Muscle of arm (tissue), 12 donors: ENCODE measurements around the gene RGPD8. TPM values are rescaled to one million over a fixed set of nuclear protein-coding genes. Genes with fewer than 3 reads are reported as not detected.
"Not testable (repeated sequence)": the region's sequence is repeated elsewhere in the genome, so short reads cannot be mapped to it uniquely, and the experiment has no call there.

Experiments
- DNase-seq: peaks from one replicate; pipeline ENCODE4 v3.0.0-alpha.2; 2013
- polyA plus RNA-seq, 12 donors: library from polyadenylated mRNA; unstranded; fragments of 120-200 nt; gene quantifications; one replicate each; pipeline ENCODE4 v1.2.1, GENCODE V29; 2013; ENCODE audit not compliant: insufficient read length in 12 of 12

The RGPD8 gene
- polyA plus RNA-seq, 12 donors: 2.2 to 8.1 (median 3.5) TPM; not detected in 1

DNA sequence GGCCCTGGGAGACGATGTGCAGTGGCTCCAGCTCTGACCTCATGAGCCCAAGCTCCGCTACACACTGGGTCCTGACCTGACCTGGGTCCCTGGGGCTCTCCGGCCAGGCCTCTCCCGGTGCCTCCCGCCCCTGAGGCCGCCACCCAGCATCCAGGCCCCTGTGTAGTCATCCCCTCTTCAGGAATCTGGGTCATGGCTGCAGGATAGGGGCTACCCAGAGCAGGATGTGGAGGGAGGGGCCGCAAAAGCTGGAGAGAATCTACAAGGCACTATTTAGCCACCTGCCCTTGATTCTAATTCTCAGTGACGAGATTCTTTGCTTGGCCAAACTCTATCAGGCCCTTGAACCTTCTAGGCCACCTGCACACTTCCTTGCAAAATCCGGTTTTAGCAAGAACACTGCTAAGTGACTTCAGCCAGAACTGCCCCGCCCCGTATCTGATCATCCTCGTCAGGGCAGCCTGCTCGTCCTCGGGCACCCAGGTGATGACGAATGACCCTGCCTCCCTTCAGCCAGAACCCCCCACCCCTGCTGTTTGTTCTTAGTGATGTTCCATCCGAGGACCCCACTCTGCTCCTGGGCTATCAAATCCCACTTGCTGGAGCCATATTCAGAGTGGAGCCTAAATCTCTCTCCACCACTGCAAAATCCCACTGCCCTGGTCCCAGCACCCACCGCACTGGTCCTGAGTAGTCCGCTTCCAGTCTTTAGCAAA, 2.4 kb upstream of the RGPD8 start:
- not testable (repeated sequence) for DNase-seq

DNA sequence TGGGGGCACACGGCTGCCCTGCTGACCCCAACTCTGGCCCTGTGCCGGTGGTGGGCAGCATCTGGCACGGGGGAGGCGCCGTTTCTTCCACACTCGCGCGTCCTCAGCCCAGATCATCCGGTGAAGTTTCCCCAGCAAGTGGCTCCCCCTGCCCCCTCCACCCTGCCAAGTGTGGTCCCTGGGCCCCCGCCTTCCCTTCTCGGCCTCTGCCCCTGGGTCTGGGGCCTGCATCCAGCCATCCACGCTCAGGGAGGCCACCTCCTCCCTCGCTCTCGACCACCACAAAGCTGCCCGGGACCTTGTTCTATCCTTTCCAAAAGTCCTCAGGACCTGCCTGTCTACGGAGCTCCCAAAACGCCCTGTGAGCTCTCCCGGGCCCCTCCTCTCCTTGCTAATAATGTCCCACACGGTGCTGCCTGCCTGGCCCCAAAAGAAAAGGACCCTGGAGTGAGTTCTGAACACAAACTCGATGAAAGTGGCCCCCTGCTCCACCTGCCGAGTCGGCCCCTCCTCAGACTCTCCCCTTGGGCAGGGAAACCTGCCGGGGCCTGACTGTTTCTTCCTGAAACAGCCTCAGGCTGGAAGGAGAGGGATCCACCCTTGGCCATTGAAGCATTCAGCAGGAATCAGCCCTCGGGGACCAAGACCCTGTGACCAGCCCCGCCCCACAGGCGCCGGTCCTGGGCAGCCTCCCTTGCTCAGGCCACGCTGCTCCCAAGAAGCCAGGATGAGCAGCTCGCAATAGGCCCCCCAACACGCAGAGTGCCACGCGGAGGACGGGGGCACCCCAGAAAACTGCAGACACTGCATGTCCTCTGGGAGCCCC, 1.7 kb upstream of the RGPD8 start:
- DNase-seq: not testable (repeated sequence)

DNA sequence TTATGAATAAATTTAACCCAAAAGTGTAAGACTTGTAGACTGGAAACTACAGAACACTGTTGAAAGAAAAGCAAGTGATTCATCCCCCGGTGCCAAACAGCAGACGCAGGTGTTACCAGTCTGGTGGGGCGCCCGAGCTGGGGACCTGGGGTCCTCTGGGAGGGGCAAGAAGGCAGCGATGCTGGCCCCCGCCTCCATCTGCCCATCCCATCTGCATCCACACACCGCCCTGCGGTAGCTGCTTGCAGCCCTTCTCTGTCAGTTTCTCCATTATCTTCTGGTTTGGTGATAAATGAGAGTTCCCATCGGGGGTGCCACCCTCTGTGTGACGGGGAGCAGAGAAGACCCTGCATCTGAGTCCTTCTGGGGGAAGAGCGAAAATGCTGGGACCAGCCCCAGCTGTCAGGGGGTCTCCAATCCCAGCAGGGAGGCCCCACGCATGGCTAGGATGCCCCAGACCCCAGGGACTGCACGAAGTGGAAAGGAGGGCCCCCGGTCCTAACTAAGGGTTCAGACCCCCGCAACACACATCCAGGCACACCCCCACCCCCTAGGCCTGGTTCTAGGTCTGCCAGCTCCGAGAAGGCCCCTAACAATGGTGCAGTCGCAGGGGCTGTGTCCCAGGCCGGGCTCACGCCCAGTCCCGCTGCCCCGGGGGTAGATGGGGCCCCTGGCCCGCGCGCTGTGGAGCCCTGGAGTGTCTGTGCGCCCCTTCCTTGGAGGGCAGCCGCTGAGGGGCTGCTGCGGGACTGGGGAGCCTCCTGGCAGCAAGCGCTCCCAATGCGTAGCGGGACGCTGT, 686 bp upstream of the RGPD8 start:
- DNase-seq: no peak

DNA sequence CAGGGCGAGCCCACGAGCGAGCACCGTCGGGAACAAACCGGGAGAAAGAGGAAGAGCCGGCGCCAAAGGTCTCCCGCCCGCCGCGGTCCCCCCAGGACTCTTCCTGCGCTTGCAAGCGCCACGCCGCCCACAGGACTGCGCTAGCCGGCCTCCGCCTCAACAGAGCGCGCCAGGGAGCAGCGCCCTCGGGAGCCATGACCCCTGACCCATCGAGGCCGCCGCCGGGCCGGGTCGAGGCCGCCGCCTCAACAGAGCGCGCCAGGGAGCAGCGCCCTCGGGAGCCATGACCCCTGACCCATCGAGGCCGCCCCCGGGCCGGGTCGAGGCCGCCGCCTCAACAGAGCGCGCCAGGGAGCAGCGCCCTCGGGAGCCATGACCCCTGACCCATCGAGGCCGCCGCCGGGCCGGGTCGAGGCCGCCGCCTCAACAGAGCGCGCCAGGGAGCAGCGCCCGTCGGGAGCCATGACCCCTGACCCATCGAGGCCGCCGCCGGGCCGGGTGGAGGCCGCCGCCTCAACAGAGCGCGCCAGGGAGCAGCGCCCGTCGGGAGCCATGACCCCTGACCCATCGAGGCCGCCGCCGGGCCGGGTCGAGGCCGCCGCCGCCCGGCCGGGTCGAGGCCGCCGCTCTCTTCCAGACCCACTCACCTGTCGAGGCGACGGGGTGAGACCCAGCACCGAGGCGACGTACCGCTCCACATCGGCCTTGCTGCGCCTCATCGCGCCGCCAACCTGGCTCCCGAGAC, 538 bp downstream of the RGPD8 start:
- DNase-seq: peak; percentile 22

DNA sequence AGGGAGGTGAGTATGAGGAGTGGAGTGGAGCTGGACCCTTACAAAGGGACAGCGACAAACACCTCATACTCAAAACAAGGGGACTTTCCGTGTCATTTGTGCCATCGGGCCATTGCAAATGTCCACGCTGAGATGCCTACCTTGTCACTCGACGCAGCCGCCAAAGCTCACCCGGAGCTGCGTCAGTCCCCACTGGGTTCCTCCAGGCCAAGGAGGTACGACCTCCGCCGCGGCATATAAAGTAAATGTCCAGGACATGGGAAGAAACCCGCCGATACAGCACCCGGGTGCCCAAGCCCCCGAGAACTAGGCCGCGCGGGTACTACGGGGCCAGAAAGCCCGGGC, 1.1 kb downstream of the RGPD8 start:
- peak; percentile 5 for DNase-seq

DNA sequence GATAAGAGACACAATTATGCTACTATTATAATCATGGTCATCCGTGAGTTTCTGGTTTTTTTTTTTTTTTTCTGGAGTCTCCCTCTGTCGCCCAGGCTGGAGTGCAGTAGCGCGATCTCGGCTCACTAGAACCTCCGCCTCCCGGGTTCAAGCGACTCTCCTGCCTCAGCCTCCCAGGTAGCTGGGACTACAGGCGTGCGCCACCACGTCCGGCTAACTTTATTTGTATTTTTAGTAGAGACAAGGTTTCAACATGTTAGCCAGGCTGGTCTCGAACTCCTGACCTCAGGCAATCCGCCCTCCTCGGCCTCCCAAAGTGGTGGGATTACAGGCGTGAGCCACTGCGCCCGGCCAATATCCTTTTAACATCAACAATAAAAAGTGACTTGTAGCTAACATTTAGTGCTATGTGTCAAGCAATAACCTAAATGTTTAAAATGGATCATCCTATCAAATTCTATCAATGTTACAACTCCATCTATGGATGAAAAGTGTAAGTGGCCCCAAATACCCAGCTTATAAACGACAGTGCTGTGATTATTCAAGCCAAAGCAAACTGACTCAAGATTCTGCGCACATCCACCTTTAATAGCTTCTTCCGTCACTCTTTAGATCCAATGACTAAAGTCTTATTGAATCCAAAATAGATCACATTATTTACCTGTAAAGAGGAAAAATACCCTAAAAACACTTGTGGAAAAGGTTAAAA, 1.7 kb downstream of the RGPD8 start:
- DNase-seq: peak; percentile 5

DNA sequence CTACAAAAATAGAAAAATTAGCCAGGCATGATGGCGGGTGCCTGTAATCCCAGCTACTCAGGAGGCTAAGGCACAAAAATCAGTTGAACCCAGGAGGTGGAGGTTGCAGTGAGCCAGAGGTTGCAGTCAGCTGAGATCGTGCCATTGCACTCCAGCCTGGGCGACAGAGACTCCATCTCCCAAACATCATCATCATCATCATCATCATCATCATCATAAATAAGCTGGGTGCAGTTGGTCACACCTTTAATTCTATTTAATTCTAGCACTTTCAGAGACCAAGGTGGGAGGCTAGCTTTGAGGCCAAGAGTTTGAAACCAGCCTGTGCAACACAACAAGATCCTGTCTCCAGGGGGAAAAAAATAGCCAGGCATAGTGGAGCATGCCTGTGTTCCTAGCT, 8.9 kb downstream of the RGPD8 start:
- not testable (repeated sequence) for DNase-seq

DNA sequence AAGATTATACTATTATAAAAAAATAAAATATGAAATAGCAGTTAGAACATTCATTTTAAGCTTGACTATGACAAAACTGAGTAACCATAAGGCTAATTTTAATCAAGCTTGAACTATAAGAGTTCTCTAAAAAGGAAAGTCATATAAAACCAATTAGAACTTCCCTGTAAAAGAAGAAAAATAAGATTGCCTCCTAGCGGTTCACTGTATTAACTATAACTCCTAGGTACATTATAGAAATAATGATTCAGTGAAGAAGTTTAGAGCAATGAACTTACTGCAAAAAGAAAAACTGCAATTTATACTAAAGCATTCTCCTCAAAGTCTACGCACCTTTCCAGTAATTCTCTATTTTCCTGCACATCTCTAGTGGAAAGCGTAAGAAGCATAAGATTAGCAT, 16.6 kb downstream of the RGPD8 start:
- DNase-seq: not testable (repeated sequence)

DNA sequence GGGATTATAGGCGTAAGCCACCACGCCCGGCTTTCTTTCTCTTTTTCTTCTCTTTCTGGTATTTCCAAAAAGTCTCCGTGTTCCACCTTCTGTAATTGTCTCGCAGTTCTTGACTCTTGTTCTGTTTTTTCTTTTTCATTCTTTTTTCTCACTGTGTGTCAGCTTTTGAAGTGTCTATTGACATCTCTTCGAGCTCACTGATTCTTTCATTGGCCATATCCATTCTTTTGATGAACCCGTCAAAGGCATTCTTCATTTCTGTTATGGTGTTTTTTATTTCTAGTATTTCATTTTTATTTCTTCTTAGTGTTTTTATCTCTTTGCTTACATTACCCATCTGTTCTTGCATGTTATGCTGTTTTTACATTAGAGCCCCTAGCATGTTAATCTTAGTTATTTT, 73.4 kb downstream of the RGPD8 start:
- DNase-seq: not testable (repeated sequence)

DNA sequence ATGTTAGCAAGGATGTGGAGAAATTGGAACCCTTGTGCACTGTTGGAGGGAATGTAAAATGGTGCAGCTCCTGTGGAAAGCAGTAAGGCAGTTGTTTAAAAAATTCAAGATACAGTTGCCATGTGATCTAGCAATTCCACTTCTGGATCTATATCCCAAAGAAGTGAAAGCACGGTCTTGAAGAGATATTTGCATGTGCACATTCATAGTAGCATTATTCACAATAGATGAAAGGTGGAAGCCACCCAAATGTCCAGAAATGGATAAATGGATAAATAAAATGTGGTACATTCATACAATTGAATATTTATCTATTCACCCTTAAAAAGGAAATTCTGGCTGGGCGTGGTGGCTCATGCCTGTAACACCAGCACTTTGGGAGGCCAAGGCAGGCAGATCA, 79.1 kb downstream of the RGPD8 start:
- DNase-seq: not testable (repeated sequence)

DNA sequence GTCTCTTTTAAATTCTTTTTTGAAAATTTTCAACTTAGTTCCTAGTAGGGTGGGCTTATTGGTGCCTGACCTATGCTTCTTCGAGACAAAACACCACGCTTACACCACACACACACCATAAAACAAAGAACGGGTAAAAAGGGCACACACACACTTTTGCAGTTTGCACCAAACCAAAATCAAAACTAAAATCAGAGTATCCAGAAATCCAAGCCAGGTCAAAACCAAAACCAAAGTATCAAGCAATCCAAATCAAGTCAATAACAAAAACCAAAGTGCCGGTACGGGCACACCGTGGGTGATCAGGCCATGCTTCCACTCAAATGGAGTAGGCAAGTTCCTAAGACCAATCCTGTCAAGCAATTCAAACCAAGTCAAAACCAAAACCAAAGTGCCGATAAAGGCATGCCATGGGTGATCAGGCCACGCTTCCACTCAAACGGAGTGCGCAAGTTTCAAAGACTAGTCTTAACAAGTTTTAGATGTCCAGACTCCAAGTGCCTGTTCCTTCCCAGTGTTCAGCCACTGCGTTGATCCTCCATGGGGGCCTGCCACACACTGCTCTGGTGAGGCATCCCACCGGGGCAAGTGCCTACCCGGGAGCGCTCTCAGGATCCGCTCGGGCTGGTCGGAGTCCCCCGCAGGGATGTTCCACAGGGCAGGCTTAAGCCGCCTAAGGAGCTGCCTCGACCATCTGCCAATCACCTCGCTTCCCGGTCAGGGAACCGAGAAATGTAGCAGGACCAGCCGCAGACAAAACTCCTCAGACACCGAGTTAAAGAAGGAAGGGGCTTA, 80.4 kb downstream of the RGPD8 start:
- DNase-seq: not testable (repeated sequence)

DNA sequence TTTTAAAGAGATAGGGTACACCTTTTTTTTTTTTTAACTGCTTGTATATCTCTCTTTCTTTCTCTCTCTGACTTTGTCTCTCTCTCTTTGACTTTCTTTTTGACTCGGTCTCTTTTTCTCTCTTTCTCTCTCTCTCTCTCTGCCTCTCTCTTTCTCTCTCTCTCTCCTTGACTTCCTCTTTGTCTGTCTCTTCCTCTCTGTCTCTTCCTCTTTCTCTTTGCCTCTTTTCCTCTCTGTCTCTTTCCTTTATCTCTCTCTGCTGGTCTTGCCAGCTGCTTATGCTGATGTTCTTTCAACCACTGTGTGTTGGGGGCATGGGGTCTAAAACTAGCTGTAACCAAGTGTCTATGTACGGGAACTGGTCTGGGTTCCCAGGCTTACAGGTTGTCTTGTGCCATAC, 81.2 kb downstream of the RGPD8 start:
- not testable (repeated sequence) for DNase-seq

DNA sequence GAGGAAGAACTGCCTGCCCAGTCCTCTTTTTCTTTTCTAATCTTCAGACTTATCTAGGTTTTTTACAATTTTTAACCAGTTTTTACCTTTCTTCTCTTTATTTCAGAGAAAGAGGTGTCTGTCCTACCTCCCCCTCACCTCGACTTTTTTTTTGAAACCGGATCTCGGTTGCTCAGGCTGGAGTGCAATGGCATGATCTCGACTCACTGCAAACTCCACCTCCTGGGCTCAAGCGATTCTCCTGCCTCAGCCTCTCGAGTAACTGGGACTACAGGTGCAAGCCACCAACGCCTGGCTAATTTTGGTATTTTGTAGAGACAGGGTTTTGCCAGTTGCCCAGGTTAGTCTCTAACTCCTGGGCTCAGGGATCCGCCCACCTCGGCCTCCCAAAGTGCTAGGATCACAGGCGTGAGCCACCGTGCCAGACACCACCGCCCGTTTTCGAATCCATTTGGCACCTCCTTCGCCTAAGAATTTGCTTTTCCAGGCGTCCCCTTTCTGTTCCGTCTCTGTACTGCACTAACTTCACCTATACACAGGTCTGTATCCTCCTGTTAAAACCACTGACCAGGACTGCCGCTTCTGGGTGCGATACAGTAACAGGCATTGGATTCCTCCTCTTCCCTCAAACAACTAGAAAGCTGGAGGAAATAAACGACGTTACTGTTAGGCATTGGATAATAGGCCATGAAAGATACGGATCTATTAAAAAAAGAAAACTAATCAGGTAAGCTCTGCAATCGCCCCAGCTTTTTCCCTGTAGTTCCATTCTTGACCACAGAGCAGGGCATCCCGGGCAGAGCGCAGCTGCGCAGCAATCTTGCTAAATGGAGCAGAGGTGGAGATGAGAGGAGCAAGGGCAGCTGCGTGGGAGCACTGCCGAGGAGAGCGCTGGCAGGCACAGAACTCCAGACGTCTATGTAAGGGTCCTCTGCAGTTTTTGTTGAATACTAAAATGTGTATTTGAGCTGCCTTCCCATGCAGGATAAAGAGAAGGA, 88.1 kb downstream of the RGPD8 start:
- DNase-seq: no peak

DNA sequence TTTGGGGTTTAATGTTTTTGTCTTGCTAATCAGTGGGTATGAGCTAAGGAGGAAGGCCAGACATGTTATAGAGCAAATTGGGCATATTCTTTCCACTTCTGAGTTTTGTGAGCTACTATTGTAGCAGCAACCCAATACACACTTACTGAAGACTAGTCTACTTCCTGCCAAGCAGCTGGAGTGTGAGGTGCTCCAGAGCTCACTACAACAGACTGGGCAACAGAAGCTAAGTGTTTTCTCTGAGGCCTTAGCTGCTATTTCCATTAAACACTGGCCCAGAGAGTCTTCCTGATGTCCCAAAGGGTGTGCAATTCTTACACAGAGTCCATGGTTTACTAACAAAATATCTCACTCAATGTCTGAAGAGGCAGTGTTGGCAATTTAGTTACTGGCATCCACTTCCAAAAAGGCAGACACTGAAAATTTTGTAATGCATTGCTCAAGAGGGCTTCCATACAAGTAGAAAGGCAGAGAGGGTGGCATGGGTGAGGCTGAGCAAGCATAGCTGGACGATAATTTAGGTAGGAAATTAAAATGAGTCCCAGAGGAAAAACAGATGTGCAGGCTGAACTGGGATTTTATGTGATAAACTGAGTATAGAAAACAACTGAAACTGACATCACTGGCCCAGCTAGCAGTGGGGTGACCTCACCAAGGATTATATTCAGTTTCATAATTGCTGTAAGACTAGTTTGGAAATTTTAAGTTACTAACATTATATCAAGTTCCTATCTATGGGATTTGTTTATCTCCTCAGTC, 89.4 kb downstream of the RGPD8 start:
- peak; percentile 46 for DNase-seq

DNA sequence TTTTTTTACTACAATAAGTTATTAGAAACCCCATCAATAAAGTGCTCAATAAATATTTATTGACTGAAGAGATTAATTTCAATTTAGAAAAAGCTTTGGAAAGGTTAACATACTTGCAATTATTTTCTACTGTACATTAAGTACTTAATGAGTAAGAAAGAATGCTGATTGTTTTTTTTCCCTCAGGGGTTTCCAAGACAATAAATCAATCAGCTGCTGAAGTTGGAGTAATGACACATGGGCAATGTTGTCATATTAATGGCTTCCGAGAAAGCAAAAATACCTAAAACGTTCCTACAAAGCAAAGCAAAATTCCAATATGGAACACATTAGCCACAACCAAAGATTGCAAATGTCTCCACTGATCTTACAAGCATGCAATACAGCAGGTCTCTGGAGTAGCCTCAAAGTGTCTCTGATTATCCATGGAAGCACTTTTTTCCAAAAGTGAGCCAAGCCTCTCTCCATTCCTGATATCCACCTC, 91.3 kb downstream of the RGPD8 start:
- DNase-seq: no peak

DNA sequence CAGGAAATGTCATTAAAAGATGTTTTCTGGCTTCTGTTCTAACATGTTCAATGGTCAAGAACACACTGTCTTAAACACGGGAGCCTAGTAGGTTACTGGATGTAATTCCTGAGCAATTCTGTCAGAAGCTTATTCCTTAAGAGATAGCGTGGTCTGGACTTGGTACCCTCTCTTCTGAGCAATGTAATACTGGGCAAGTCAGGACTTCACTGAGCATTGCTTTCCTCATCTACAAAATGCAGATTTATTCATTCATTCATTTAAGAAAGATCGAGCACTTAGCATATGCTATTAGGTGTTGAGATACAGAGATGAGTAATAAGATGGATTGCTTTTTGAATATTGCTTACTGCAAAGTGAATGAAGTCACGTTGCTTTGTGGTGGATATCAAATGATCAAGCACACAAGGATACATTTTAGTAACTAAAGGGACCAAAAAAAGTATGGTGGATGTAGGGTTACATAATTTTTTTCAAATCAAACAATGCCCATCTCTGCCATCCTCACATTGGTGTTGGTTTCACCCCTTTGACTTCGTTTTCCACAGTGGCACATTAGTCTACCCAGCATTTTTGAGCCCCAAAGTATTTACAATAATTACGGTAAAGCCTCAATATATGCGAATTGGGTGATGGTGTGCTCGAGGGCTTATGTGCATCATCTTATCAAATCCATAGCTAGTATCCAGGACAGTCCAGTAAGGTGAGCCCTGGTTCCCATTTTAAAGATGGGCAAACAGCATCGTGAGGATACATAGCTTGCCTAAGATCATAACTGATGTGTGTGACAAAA, 92.8 kb downstream of the RGPD8 start:
- DNase-seq: no peak

DNA sequence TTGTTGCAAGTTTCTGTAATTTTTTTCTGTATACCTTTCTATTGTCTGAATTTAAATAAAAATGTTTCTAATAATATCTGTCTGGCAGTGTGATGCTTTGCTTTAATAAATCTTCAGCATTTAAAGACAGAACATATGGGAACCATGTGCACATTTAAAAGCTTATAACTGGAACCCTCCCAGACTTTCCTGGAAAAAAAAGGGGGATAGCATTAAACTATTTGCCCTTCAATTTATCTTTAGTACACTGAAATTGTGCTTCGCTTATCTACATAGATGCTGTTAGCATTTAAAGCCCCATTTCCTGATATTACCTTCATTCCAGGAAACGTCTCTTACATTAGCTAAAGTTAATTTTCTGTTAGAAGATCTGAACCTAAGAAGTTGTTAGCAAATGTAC, 93.5 kb downstream of the RGPD8 start:
- DNase-seq: no peak
